LNCaP clone FGC (cell line): Measurements from ENCODE around the gene KMT2D.

Source experiments
- DNase-seq: peaks from one replicate; pipeline ENCODE4 v3.0.0-alpha.2; 2011; ENCODE audit warnings: low read depth
- H3K4me3 ChIP-seq: 2 replicates; pipeline ENCODE4 v1.5.1; 2011; ENCODE audit warnings: mild to moderate bottlenecking, low read depth, low read length, control low read depth
- CTCF ChIP-seq: IDR thresholded peaks from 2 replicates; pipeline ENCODE4 v1.5.1; 2012; ENCODE audit warnings: mild to moderate bottlenecking; ENCODE audit not compliant: control insufficient read depth, insufficient read depth; ENCODE audit errors: extremely low read depth

The KMT2D gene

GRCh38 chr12:49092816-49093406, 32.3 kb upstream of the KMT2D start:
- H3K4me3 ChIP-seq, result no peak overlapping the region
- no peak for DNase-seq
- no peak for TF ChIP-seq CTCF

- peak; percentile 40 for TF ChIP-seq CTCF
- H3K4me3 ChIP-seq, result no peak overlapping the region
- DNase-seq, result no peak
Measured at GRCh38 chr12:49092086-49092815, 31.7 kb upstream of the KMT2D start.

- no peak overlapping the region for H3K4me3 ChIP-seq
- DNase-seq, result no peak
- TF ChIP-seq CTCF, result no peak
Measured at GRCh38 chr12:49091836-49092085, 31.2 kb upstream of the KMT2D start.

- no peak for DNase-seq
- TF ChIP-seq CTCF, result no peak
Measured at GRCh38 chr12:49091056-49091835, 30.7 kb upstream of the KMT2D start.

GRCh38 chr12:49089821-49090773, 29.5 kb upstream of the KMT2D start:
- no peak overlapping the region for H3K4me3 ChIP-seq
- 0 out of 2 replicates have a peak, but pooled peaks have one; percentile 4 for TF ChIP-seq CTCF
- no peak for DNase-seq

More at GRCh38 chr12:49091056-49091835, 30.7 kb upstream of the KMT2D start:
- no peak overlapping the region for H3K4me3 ChIP-seq

GRCh38 chr12:49088932-49089330, 28.3 kb upstream of the KMT2D start:
- no peak for TF ChIP-seq CTCF
- no peak for DNase-seq
- no peak overlapping the region for H3K4me3 ChIP-seq
